ENCODE results near the gene DENND2A.

DNA sequence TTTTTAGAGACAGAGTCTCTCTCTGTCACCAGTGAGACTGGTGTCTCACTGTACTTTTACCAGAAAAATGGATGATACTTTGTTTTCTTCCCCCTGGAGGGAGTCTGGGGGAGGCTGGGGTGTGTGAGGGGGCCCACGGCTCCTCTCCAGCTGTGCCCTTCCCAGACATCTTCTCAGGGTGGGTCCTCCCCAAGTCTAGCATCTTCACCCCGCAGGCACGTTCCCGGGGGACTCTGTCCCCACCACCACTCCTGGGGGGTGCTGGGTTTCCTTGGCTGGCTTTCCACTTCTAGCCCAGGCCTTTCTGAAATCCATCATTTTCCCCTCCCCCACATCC, 99.5 kb downstream of the DENND2A start:
- TF ChIP-seq, protein P1, sequence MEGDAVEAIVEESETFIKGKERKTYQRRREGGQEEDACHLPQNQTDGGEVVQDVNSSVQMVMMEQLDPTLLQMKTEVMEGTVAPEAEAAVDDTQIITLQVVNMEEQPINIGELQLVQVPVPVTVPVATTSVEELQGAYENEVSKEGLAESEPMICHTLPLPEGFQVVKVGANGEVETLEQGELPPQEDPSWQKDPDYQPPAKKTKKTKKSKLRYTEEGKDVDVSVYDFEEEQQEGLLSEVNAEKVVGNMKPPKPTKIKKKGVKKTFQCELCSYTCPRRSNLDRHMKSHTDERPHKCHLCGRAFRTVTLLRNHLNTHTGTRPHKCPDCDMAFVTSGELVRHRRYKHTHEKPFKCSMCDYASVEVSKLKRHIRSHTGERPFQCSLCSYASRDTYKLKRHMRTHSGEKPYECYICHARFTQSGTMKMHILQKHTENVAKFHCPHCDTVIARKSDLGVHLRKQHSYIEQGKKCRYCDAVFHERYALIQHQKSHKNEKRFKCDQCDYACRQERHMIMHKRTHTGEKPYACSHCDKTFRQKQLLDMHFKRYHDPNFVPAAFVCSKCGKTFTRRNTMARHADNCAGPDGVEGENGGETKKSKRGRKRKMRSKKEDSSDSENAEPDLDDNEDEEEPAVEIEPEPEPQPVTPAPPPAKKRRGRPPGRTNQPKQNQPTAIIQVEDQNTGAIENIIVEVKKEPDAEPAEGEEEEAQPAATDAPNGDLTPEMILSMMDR (IDR thresholded peaks at IDR 0.05; ENCODE audit: low read length) = no peak
- TF ChIP-seq EZH2 (IDR thresholded peaks at IDR 0.05; ENCODE audit: borderline replicate concordance, low read length) = no peak

Data from OCI-LY1 (cell line).